ENCODE measurements around the gene PORCN. TPM values are rescaled to one million over a fixed set of nuclear protein-coding genes. Genes with fewer than 3 reads are reported as not detected.

Gene PORCN
- 10 to 100 TPM; 12.5 to 13.3 TPM for total RNA-seq

DNA sequence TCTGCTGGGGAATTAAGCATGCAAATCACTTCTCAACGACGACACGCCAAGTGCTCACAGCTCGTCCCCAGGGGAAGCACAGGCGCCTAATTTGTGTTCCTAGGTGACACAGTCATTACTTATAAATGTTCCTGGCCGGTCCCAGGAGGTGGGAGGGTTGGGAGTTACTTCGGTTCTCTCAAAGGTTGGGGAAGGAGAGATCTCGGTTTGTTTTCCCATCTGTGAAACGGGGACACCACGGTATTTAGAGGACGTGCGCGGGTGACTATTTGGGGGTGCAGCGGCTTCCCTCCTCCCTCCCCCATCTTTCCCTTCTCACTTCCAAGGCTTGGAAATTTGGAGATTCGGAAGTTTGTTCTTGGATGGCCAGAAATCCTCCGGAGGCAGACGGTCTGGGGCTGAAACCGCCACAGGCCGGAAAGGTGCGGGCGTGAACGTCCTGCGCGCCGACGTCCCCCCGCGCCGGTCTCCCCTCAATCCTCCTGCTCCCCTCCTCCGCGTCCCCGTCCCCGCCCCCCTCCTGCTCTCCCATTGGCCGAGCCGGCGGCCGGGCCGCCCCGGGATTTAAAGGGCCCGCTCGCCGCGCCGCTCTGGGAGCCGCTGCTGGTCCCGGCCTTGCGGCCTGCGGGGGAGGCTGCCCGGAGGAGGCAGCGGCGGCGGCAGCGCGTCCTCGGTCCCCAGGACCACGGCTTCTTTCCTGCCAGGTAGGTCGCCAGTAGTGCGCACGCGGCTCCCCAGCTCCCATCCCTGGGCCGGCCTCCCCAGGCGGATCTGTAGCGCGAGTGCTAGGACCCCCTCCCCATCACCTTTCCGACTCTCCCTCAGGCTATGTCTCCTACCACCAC is at the start of gene PORCN:
TSS of gene PORCN (plus strand) at position 593 of the 845 bp plus-strand sequence. CDS start 829 bp downstream, outside the sequence.
- H3K4me3 Mint-ChIP-seq, result peak within 1 kb of the TSS; percentile 84

DNA sequence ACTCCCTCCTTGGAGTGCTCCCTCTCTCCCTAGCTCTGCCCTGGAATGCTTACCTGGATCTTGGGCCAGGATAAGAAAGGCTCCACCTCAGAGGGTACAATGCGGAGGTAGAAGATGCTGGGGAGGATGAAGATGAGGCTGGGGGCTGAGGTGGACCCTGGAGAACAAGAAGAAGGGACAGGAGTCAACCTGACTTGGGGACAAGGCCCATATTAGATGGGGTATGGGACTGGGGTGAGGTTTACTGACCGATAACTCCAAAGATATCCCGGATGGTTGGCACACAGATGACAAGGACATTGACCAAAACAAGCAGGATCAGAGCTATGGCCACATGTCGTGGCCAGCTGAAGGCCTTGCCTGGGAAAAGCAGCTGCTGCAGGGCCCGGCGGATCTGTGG is 49.3 kb upstream of the PORCN start:
- POLR2A ChIA-PET, result interaction anchor here (0.6 kb wide), 1 partner anchor 69 kb away, joined by 3 read pairs; no protein-coding TSS in a partner anchor
- no peaks in the 10 kb centered on the region for H3K9me3 Mint-ChIP-seq
- peaks cover 29% of the 10 kb centered on the region for H3K36me3 Mint-ChIP-seq (ENCODE audit: low read depth)
- H3K4me3 Mint-ChIP-seq, result no peak overlapping the region
- H3K27me3 Mint-ChIP-seq, result no peaks in the 10 kb centered on the region
- DNase-seq, result no peak
- CTCF ChIA-PET, result interaction anchor here (0.8 kb wide), 1 partner anchor 9 kb away, joined by 3 read pairs; no protein-coding TSS in a partner anchor
- peaks cover 15% of the 10 kb centered on the region for H3K4me1 Mint-ChIP-seq
- H3K27ac Mint-ChIP-seq, result no peak overlapping the region

More for the DNA sequence above, at the start of gene PORCN:
- DNase-seq, result peak; percentile 82
- Mint-ChIP-seq H3K36me3 (ENCODE audit: low read depth) (peaks cover 6% of the 10 kb centered on the region), H3K27me3 (no peaks in the 10 kb centered on the region), H3K27ac (peak within 1 kb of the TSS; percentile 89), H3K4me1 (peaks cover 33% of the 10 kb centered on the region), H3K9me3 (no peaks in the 10 kb centered on the region)
- ChIA-PET POLR2A (interaction anchor here (0.7 kb wide), 2 partner anchors 123 to 175 kb away, joined by 3 read pairs; no protein-coding TSS in a partner anchor), CTCF (interaction anchor here (0.9 kb wide), 1 partner anchor 8 kb away, joined by 3 read pairs; no protein-coding TSS in a partner anchor)

DNA sequence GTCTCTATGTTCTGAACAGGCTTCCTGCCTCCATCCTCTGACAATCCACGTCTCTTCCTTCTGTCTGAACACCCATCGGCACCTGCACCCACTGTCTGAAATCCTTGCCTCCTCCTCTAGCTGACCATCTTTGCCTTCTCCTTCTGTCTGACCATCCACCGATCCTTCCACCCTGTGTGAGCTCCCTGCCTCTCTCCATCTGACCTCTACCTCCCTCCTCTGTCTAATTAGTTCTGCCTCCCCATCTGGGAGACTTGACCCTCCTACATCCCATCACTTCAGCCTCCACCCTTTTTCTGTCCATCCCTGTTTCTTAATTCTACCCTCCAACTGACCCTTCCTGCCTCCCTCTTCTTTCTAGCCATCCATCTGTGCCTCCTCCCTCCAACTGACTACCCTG is 48.8 kb upstream of the PORCN start:
- Mint-ChIP-seq H3K27me3 (no peaks in the 10 kb centered on the region), H3K27ac (no peak overlapping the region), H3K36me3 (ENCODE audit: low read depth) (peaks cover 32% of the 10 kb centered on the region), H3K4me3 (no peak overlapping the region), H3K4me1 (peaks cover 17% of the 10 kb centered on the region), H3K9me3 (no peaks in the 10 kb centered on the region)
- CTCF ChIA-PET, result interaction anchor here (0.8 kb wide), 1 partner anchor 9 kb away, joined by 3 read pairs; no protein-coding TSS in a partner anchor
- DNase-seq, result no peak
- POLR2A ChIA-PET, result interaction anchor here (0.6 kb wide), 1 partner anchor 69 kb away, joined by 3 read pairs; no protein-coding TSS in a partner anchor

DNA sequence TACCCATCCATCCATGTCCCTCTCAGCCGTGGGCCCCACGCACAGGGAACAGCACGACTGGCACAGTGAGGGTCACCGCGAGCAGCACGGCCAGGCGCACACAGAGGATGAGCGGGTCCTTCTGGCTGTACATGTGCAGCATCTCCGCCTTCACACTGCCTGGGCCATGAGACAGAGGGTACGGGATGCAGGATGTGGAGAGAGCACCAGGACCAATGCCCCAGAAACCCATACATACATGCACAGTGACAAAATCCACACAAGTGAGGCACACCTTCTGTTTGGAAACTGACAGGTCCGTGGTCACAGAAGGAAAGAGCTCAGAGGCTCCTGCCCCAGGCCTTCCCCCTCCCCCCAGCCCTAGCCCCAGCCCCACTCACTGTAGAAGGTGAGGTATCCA is 48.2 kb upstream of the PORCN start:
- DNase-seq, result no peak
- Mint-ChIP-seq H3K4me3 (no peak overlapping the region), H3K4me1 (peaks cover 23% of the 10 kb centered on the region), H3K27me3 (no peaks in the 10 kb centered on the region), H3K27ac (no peak overlapping the region), H3K9me3 (no peaks in the 10 kb centered on the region), H3K36me3 (ENCODE audit: low read depth) (peaks cover 38% of the 10 kb centered on the region)
- ChIA-PET CTCF (interaction anchor here (1.7 kb wide), 1 partner anchor 378 kb away, joined by 4 read pairs; no protein-coding TSS in a partner anchor), POLR2A (no interaction called here)

DNA sequence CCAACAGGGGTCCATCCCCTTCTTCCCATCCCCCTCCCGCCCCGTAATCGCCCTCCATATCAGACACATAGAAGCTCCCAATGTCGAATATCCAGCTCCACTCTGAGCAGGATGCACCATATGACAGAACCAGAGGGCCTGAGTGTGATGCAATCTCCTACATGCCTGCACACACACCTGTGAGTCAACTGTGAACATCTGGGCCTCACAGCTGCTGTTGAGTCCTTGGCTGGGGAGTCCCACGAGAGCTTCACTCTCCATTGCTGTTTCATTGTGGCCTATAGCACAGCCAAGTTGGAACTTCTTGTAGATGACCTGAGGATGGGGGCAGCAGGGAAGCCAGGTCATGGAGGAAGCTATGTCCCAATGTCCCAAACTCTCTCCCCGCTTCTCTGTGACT is 47.0 kb upstream of the PORCN start:
- peaks cover 33% of the 10 kb centered on the region for H3K4me1 Mint-ChIP-seq
- H3K4me3 Mint-ChIP-seq, result no peak overlapping the region
- H3K9me3 Mint-ChIP-seq, result no peaks in the 10 kb centered on the region
- no peak overlapping the region for H3K27ac Mint-ChIP-seq
- ChIA-PET CTCF (interaction anchor here (1.7 kb wide), 1 partner anchor 379 kb away, joined by 4 read pairs; no protein-coding TSS in a partner anchor), POLR2A (no interaction called here)
- peaks cover 50% of the 10 kb centered on the region for H3K36me3 Mint-ChIP-seq (ENCODE audit: low read depth)
- no peak for DNase-seq
- no peaks in the 10 kb centered on the region for H3K27me3 Mint-ChIP-seq

DNA sequence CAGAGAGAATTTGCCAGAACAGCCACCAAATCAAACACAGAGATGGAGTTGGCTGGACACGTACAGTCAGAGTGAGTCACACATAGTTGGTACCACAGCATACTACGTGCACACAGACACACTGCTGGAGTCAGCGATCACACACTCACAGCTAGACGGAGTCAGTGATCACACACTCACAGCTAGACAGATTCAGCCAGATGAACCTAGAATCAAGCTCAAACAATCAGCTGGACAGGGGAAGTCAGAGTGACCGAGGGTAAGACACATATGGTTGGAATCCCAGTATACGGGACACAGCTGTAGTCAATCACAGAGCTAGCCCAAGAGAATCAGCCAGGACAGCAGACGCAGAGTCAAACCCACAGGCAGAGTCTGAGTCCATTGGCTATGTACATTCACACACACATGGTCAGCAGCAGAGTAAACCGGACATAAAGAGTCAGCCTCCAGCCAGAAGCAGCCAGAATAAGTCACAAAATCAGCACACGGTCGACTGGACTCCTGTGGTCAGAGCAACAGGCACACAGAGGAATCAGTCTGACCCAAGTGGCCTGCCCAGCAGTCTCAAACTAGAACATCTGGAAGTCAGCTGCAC is 43.4 kb upstream of the PORCN start:
- ChIA-PET CTCF (interaction anchor here (0.6 to 0.7 kb wide), 2 partner anchors 8 to 84 kb away, joined by 3 read pairs; no protein-coding TSS in a partner anchor), POLR2A (no interaction called here)
- Mint-ChIP-seq H3K4me1 (peaks cover 51% of the 10 kb centered on the region), H3K4me3 (peak overlapping the region; percentile 16), H3K27me3 (no peaks in the 10 kb centered on the region), H3K36me3 (ENCODE audit: low read depth) (peaks cover 50% of the 10 kb centered on the region), H3K27ac (no peak overlapping the region), H3K9me3 (no peaks in the 10 kb centered on the region)
- no peak for DNase-seq

DNA sequence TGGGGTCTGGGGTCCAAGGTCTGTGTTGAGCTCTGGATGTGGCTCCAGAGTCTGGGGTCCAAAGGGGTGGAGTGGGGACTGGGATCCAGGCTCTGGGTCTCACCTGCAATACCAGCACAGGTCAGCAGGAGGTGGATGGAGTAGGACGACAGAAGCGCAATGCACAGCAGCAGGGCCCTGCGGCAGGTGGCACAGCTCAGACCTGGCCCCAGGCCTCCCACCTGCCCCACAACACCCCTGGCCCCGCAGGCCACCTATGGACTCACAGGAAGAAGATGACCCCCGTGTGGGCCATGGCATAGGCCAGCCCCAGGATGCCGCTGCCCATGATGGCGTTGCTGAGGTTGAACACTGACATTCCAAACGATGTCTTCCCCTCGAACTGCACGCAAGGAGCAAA is 42.1 kb upstream of the PORCN start:
- no peaks in the 10 kb centered on the region for H3K27me3 Mint-ChIP-seq
- peaks cover 53% of the 10 kb centered on the region for H3K4me1 Mint-ChIP-seq
- ChIA-PET POLR2A (no interaction called here), CTCF (interaction anchor here (0.6 to 1.2 kb wide), 3 partner anchors 72 to 468 kb away, joined by 3 read pairs; no protein-coding TSS in a partner anchor)
- H3K4me3 Mint-ChIP-seq, result peak overlapping the region; percentile 49
- no peak for DNase-seq
- peaks cover 43% of the 10 kb centered on the region for H3K36me3 Mint-ChIP-seq (ENCODE audit: low read depth)
- no peaks in the 10 kb centered on the region for H3K9me3 Mint-ChIP-seq
- H3K27ac Mint-ChIP-seq, result peak overlapping the region; percentile 72

DNA sequence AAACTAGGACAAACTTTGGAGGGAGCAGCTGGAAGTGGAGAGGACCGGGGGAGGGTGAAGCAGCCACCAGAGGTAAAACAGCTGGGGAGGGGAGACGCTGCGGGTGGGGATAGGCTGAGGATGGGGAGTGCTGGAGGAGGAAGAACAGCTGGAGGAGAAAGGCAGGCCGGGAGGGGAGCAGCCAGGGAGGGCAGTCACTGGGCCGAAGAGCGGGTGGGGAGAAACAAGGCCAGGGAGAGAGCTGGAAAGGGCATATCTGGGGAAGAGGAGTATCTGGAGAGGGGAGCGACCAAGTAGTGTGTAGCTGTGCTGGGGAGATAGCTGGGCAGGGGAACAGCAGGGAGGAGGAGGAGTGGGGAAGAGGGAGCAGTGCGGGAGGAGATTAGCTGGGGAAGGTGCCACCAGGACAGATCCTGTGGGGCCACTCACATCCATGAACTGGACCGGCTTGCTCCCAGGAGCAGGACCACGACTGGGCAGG is 41.5 kb upstream of the PORCN start:
- POLR2A ChIA-PET, result no interaction called here

DNA sequence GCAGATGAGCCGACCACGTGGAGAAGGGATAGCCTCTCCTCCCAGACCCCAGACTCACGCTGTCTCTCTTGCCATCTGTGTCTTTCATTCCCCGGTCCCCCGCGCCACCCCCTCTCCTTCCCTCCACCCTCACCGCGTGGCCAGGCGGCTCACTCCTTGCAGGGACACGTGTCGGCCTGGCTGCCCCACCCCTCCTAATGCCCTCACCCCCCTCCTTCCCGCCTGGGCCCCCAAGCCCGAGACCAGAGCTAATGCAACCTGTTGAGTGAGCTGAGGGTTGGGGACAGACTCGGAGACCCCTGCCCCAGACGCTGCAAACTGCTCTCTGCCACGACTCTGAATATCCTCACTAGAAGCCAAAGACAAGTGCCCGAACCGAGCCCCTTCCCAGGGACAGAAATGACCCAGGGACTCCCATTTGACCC is 40.5 kb upstream of the PORCN start:
- peaks cover 35% of the 10 kb centered on the region for H3K36me3 Mint-ChIP-seq (ENCODE audit: low read depth)
- H3K9me3 Mint-ChIP-seq, result no peaks in the 10 kb centered on the region
- CTCF ChIA-PET, result interaction anchor here (0.6 to 1.3 kb wide), 4 partner anchors 9 to 275 kb away, joined by 3 to 4 read pairs (median 3); no protein-coding TSS in a partner anchor
- H3K27me3 Mint-ChIP-seq, result no peaks in the 10 kb centered on the region
- peak overlapping the region; percentile 95 for H3K27ac Mint-ChIP-seq
- DNase-seq, result peak; percentile 37
- POLR2A ChIA-PET, result interaction anchor here (0.6 kb wide), 1 partner anchor 54 kb away, joined by 3 read pairs; no protein-coding TSS in a partner anchor
- H3K4me1 Mint-ChIP-seq, result peaks cover 46% of the 10 kb centered on the region
- H3K4me3 Mint-ChIP-seq, result peak overlapping the region; percentile 90

More for the DNA sequence above, 41.5 kb upstream of the PORCN start:
- Mint-ChIP-seq H3K9me3 (no peaks in the 10 kb centered on the region), H3K4me1 (peaks cover 53% of the 10 kb centered on the region), H3K4me3 (peak overlapping the region; percentile 90), H3K36me3 (ENCODE audit: low read depth) (peaks cover 39% of the 10 kb centered on the region), H3K27me3 (no peaks in the 10 kb centered on the region), H3K27ac (peak overlapping the region; percentile 95)
- no peak for DNase-seq
- CTCF ChIA-PET, result interaction anchor here (1.2 to 1.3 kb wide), 2 partner anchors 27 to 71 kb away, joined by 3 read pairs; no protein-coding TSS in a partner anchor

DNA sequence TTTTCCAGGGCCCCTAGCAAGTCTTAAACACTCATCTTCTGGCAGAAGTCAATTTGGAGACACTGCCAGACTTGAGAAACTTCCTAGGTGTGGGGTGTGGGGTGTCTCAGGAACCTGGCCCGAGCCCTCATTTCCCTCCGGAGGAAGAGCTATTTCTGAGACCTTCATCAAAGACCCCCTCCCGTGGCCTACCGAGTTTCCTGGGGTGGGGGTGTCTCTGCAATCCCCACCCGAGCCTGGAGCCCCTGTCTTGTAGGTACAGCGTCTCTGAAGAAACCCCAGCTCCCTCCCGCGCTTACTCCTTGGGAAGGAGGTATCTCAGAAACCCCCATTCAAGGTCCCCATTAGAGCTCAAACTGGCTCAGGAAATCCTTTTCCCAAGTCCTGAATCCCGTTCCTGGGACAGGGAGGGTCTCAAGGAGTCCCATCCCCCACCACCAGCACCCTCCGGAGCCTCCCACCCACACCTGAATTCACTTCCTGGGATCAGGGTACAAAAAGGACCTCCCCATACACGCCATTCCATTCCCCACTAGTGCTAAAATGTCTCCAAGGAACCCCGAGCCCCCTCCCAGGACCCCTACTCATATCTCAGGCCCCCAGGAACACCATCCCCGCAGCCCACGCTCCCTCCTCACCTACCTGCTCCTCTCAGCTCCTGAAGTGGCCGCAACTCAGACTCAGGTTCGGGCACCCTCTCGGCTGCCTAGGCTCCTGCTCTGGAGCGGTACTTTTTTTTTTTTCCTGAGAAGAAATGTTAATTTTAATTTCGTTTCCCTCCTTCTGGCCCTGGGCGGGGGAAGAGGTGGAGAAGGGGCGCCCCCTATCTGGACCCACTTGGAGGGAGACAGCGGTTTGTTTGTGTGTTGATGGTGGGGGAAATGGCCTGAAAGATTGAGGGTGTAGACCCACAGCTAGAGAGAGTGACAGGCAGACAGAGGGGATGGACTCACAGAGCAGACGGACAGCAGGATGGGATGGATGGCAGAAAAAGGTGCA is 39.8 kb upstream of the PORCN start:
- Mint-ChIP-seq H3K36me3 (ENCODE audit: low read depth) (peaks cover 33% of the 10 kb centered on the region), H3K27me3 (no peaks in the 10 kb centered on the region), H3K4me3 (peak overlapping the region; percentile 90), H3K9me3 (no peaks in the 10 kb centered on the region), H3K4me1 (peaks cover 48% of the 10 kb centered on the region), H3K27ac (peak overlapping the region; percentile 95)
- peak; percentile 38 for DNase-seq
- CTCF ChIA-PET, result interaction anchor here (0.6 to 1.3 kb wide), 6 partner anchors 9 to 276 kb away, joined by 3 to 4 read pairs (median 3); no protein-coding TSS in a partner anchor
- POLR2A ChIA-PET, result interaction anchor here (0.6 kb wide), 1 partner anchor 492 kb away, joined by 12 read pairs; no protein-coding TSS in a partner anchor

DNA sequence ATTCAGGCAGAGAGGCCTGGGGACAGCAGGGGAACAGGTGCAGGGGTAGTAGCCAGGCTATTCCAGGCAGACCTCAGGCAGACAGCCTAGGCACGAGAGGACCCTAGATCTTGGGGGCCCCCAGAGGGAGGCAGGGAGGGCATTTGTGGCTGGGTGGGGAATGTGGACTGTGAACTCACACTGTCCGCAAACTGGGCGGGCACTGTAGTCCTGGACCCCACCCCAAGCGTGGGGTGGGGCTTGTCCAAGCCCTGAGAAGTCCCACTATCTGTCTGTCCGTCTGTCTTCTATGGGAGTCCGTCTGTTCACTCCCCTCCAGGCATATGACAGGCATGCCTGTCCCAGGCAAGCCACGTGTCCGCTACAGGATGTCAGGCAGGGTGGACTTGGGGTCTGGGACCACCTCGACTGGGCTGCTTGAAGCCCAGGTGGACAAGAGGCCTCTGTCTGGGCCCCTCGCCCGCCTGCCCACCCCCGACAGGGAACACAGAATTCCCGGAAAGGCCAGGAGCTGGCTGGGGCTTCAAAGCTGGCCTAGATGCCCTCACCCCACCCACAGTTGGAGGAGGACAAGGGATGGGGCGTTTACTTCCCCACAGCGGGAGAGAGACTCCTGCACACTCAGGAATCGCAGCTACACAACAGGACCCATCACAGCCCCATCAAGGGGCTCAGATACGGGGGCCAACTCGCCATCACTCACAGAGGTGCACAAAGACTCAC is 38.5 kb upstream of the PORCN start, which contains the start of gene SLC38A5:
TSS of gene SLC38A5 (minus strand) at position 151 of the 723 bp plus-strand sequence. CDS start 2,336 bp downstream, outside the sequence.
- no peak for DNase-seq
- Mint-ChIP-seq H3K4me3 (peak within 1 kb of the TSS; percentile 90), H3K27ac (peak within 1 kb of the TSS; percentile 95), H3K4me1 (peaks cover 52% of the 10 kb centered on the region), H3K27me3 (no peaks in the 10 kb centered on the region), H3K36me3 (ENCODE audit: low read depth) (peaks cover 24% of the 10 kb centered on the region), H3K9me3 (no peaks in the 10 kb centered on the region)
- ChIA-PET POLR2A (no interaction called here), CTCF (interaction anchor here (0.8 kb wide), 1 partner anchor 23 kb away, joined by 3 read pairs; no protein-coding TSS in a partner anchor)
